ENCODE results near the gene HPCAL1. TPM values are rescaled to one million over a fixed set of nuclear protein-coding genes. Genes with fewer than 3 reads are reported as not detected.

HPCAL1 gene
- total and polyA plus RNA-seq, 2 of the 4 experiments (the other 2 are of a cell fraction) = 8.2 to 33.7 TPM

DNA sequence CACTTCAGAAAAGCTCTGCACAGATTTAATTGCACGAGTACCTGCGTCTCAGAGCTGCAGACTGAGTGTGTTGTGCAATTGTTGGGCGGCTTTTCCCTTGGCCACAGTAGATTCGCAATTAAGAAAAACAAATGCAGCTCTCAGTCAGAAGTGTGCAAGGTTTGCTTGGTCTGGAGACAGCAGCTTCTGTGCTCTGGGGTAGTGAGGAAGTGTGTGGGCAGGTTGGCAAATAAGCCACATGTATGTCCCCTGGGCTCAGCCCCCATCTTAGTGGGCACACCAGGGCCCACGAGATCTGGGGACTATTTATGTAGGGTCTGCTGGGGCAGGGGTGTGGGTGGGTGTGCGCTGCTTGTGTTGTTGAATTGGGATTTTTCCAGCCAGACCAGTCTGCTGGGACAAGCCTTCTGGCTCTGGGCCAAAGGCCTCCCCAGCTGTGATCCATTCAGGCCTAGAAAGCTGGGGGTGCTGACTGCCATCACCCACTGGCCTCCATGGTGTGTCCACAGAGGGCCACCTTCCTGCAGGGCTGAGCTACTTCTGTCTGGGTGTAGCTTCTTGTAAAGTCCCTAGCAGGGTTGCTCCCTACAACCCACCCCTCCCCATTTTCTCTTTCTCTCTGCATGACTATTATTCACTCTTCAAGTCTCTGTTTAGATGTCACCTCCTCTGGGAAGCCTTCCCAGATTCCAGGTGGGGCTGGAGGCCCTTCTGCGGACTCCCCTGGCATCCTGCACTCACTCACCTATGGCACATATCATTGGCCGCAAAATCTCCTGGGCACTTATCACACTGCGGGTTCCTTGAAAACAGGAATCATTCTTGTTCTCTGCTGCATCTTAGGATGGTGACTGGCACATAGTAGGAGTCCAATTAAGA lies 77.6 kb downstream of the HPCAL1 start:
- in situ Hi-C loops (cut with MboI; ENCODE audit: low sequenced_read_pairs) (no loop called here), dilution Hi-C loops (cut with HindIII; ENCODE audit: low sequenced_read_pairs, unreplicated experiment) (no loop called here), intact Hi-C loops (cut with micrococcal nuclease) (no loop called here)
- Histone ChIP-seq H3K4me2 (ENCODE audit: low read depth, low read length) (no peak overlapping the region; the same call in 1 of the 2 replicates), H2BK15ac (ENCODE audit: low read depth, low read length) (no peak overlapping the region), H3K23ac (ENCODE audit: low read depth, low read length) (no peak overlapping the region), H3K27ac (ENCODE audit: insufficient read depth, low read length) (no peak overlapping the region), H3K9me1 (ENCODE audit: insufficient read depth, low read length) (no peaks in the 10 kb centered on the region), H2AK5ac (ENCODE audit: low read depth, low read length) (no peak overlapping the region), H3K27me3 (ENCODE audit: control insufficient read depth, insufficient read depth, low read length) (no peaks in the 10 kb centered on the region), H4K20me1 (ENCODE audit: insufficient read depth, low read length) (peaks cover 25% of the 10 kb centered on the region), H2BK20ac (ENCODE audit: low read depth, low read length) (no peak overlapping the region), H3K9ac (ENCODE audit: low read depth, low read length) (no peak overlapping the region), H4K5ac (ENCODE audit: low read depth, low read length) (no peak overlapping the region), H3K79me1 (ENCODE audit: low read depth in 1 of 2, low read length in 2 of 2) (peaks cover 2 to 26% of the 10 kb centered on the region in 2 experiments; a peak in 1 of 4 replicates), H4K8ac (ENCODE audit: low read depth in 2 of 2, low read length in 2 of 2) (no peak overlapping the region), H2BK5ac (ENCODE audit: low read depth, low read length, poor library complexity, severe bottlenecking) (no peak overlapping the region), H2AK9ac (replicated peaks; ENCODE audit: low read depth, low read length, poor library complexity) (no peak overlapping the region), H3K4me3 (ENCODE audit: insufficient read depth, low read depth, low read length) (no peak overlapping the region), H3K36me3 (ENCODE audit: control insufficient read depth, insufficient read depth, low read length) (no peaks in the 10 kb centered on the region), H3K18ac (ENCODE audit: low read depth, low read length) (no peak overlapping the region), H3K4ac (ENCODE audit: low read depth, low read length) (no peak overlapping the region), H3K14ac (replicated peaks; ENCODE audit: low read depth, low read length) (no peak overlapping the region), H2AFZ (replicated peaks; ENCODE audit: low read length, poor library complexity) (no peak overlapping the region), H3K9me3 (ENCODE audit: control insufficient read depth, insufficient read depth, low read length) (no peaks in the 10 kb centered on the region), H2BK120ac (ENCODE audit: low read depth, low read length) (no peak overlapping the region), H4K91ac (ENCODE audit: insufficient read depth, low read depth, low read length) (no peak overlapping the region), H3K4me1 (ENCODE audit: control insufficient read depth, insufficient read depth, low read length) (peaks cover 9% of the 10 kb centered on the region), H3K56ac (ENCODE audit: extremely low read depth, insufficient read depth, low read length) (no peak overlapping the region)
- BruUV-seq (replicated peaks) = no TSS peak
- ChIA-PET CTCF (no interaction called here), POLR2A (ENCODE audit: unreplicated experiment) (no interaction called here)
- TF ChIP-seq FOS (IDR thresholded peaks at IDR 0.05; ENCODE audit: low read depth, low read length) = no peak
- TF ChIP-seq POLR2A (IDR thresholded peaks at IDR 0.05; ENCODE audit: low read depth, low read length) = no peak
- TF ChIP-seq CEBPB (IDR thresholded peaks at IDR 0.05; ENCODE audit: low read depth, low read length) = peak; percentile 71
- DNase-seq (peak; percentile 23), ATAC-seq (ENCODE audit: low read depth) (peak; percentile 28)
- WGBS, 2 experiments (ENCODE audit: extremely low coverage in 2 of 2, insufficient read length in 1 of 2) = 74% methylated on average over 3 of the region's 9 CpGs; no CpG with 5 or more reads in 1 of the 2 experiments
